ENCODE results near the gene TSPAN13.
"Not testable (repeated sequence)": the region's sequence is repeated elsewhere in the genome, so short reads cannot be mapped to it uniquely, and the experiment has no call there.

The TSPAN13 gene

GRCh38 chr7:16741676-16742075 lies 11.9 kb upstream of the TSPAN13 start:
- DNase-seq: no peak

GRCh38 chr7:16742547-16742946 lies 11.0 kb upstream of the TSPAN13 start:
- DNase-seq: no peak

GRCh38 chr7:16743236-16743635 lies 10.3 kb upstream of the TSPAN13 start:
- no peak for DNase-seq

- DNase-seq: no peak
Observed at GRCh38 chr7:16744518-16745250, 8.9 kb upstream of the TSPAN13 start.

- no peak for DNase-seq
Observed at GRCh38 chr7:16745645-16746044, 7.9 kb upstream of the TSPAN13 start.

- no peak for DNase-seq
Observed at GRCh38 chr7:16747102-16747501, 6.5 kb upstream of the TSPAN13 start.

GRCh38 chr7:16753932-16754855 lies 639 bp downstream of the TSPAN13 start:
- no peak for DNase-seq

GRCh38 chr7:16754856-16755317 lies 1.3 kb downstream of the TSPAN13 start:
- DNase-seq: no peak

GRCh38 chr7:16755397-16755796 lies 1.8 kb downstream of the TSPAN13 start:
- DNase-seq: no peak

DNA sequence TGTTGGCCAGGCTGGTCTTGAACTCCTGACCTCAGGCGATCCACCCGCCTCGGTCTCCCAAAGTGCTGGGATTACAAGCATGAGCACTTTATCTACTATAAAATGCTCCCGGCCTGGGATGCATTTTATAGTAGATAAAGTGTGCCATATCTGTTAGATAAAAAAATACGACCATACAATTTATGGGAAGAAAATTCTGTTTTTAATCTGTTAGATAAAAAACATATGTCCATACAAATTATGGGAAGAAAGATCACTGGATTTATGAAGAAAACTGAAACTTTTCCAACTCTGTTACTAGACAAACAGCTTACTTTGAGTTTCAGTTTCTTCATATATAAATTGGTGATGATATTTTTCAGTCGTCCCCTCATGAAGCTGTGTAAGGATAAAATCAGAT lies 4.5 kb downstream of the TSPAN13 start:
- DNase-seq: no peak

- DNase-seq: peak in 1 of 2 donors; percentile 27
Observed at GRCh38 chr7:16758631-16759611, 5.4 kb downstream of the TSPAN13 start.

DNA sequence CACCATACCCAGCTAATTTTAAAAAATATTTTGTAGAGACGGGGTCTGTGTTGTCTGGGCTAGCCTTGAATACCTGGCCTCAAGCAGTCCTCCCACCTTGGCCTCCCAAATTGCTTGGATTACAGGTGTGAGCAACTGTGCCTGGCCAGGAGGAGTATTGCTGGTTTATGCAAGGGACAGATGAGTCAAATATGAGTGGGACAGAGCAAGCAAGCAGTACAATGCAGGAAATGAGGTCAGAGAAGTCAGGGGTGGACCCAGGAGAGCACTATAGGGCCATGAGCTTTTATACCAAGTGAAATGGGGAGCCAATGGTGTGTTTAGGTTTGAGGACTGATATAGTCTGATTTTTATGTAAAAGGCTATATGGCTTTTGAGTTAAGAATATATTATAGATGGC lies 6.3 kb downstream of the TSPAN13 start:
- no peak for DNase-seq

- no peak for DNase-seq
Observed at GRCh38 chr7:16762177-16762576, 8.6 kb downstream of the TSPAN13 start.

DNA sequence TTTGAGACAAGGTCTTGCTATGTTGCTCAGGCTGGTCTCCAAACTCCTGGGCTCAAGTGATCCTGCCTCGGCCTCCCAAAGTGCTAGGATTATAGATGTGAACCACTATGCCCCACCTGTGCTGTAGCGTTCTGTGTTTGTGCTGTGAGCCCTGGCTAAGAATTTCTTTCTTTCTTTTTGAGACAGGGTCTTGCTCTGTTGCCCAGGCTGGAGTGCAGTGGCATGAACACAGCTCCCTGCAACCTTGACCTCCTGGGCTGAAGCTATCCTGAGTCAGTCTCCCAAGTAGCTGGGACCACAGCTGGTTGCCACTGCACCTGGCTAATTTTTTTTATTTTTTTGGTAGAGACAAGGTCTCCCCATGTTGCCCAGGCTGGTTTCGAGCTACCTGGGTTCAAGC lies 11.4 kb downstream of the TSPAN13 start:
- DNase-seq: no peak

DNA sequence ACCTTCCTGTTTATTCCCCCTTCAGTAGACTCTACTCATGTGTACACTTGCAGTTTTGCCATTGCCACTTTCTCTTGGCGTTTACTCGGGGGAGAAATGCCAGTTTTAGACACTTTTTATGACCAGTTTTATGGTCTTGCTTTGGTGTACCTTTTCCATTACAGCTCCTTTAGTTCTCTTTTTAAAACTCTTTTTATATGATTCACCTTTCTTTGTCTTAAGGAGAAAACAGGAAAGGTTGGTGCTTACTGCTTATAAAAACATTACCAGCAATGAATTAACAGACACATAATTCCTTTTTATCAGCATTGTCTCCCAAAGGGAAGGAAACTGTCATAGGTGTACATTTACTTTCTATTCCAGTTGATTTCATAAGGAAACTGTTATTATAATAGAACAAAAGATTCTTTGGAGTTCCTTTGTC lies 11.9 kb downstream of the TSPAN13 start:
- no peak for DNase-seq

- not testable (repeated sequence) for DNase-seq
Observed at GRCh38 chr7:16769994-16770393, 16.4 kb downstream of the TSPAN13 start.

- DNase-seq: no peak
Observed at GRCh38 chr7:16770657-16771329, 17.2 kb downstream of the TSPAN13 start.

DNA sequence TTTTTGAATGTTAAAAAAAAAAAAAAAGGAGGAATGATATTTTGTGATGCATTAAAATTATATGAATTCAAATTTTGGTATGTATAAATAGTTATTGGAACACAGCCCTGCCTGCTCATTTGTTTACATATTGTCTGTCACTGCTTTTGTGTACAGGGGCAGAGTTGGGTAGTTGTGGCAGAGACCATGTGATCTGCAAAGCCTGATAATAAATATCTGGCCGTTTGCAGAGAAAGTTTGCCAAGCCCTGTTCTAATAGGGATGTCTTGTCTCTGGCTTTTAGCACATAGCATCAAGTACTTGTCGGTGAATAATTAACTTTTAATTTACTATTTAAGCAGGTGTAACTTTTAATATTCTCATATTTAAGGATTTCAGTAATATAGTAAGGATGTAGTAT lies 19.8 kb downstream of the TSPAN13 start:
- no peak for DNase-seq

DNA sequence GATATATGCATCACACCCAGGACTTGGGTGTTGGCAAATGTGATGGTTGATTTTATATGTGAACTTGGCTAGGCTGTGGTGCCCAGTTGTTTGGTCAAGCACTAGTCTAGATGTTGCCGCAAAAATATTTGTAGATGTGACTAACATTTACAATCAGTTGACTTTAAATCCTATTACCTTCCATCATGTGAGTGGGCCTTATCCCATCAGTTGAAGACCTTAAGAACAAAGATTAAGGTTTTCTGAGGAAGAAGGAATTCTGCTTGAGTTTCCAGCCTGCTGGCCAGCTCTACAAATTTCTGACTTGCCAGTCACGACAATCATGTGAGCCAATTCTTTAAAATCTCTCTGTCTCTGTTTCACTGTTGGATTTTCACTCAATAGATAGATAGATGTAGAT lies 20.3 kb downstream of the TSPAN13 start:
- DNase-seq: no peak

DNA sequence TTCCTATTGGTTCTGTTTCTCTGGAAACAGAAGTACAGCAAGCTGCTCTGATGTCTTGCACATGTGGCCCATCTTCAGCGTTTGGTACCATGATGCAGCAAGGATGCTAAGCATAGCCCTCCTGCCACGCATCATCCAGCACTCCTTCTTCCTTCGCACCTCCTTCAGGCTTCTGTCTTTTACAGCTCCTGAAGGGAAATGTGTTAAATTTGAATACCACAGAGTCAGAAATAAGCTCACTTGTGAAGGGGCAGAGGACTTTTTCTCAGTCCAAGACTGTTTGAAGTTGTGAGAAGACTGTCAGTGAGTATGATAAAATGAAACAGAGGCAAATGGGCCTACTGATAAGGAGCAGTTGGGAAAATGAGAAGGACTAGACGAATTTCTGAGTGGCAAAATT lies 20.7 kb downstream of the TSPAN13 start:
- DNase-seq: no peak

GRCh38 chr7:16774986-16775385 lies 21.4 kb downstream of the TSPAN13 start:
- no peak for DNase-seq

DNA sequence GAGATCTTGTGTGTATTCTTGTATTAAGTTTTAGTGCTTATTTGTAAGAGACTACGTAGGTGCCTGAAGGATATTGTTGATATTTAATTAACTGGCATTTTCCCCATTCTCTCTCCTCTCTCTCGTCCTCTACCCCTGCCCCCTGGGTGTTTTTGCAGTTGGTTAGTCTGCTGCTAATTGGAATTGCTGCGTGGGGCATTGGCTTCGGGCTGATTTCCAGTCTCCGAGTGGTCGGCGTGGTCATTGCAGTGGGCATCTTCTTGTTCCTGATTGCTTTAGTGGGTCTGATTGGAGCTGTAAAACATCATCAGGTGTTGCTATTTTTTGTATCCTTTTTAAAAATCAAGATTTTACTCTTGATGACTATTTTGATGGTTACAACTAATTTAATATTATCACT lies 22.5 kb downstream of the TSPAN13 start:
- DNase-seq: no peak

Data from CD4-positive, alpha-beta T cell treated with Interleukin-4 for 1 hour (primary cell).